HG03060 (cell line): Measurements from ENCODE around the gene ZNF516.
A peak's percentile ranks its signal among the peaks of the same experiment; 100 is the strongest.

Experiments
- ATAC-seq: cut with Tn5 transposase; IDR thresholded peaks from one replicate; pipeline ENCODE4 v1.9.1; 2021; ENCODE audit warnings: low read depth, moderate number of reproducible peaks; ENCODE audit not compliant: unreplicated experiment

Gene ZNF516

DNA sequence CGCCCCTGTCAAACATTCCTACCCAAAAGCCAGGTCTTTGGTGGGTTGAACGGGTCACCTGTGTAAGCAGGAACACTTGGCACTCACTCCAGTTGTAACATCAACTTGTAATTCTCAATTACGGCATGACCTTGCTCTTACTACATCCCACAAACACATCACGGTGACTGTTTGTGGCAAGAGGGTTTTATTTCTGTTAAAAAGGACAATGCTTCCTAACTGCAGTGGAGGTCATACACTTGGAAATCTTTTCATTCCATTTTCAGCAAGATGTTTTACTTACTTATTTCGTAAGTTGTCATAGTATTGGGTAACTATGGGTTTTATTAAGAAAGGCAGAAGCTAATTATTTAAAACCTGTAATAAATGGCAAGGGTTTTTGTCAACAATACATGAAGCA is 126.1 kb downstream of the ZNF516 start:
- ATAC-seq = no peak

DNA sequence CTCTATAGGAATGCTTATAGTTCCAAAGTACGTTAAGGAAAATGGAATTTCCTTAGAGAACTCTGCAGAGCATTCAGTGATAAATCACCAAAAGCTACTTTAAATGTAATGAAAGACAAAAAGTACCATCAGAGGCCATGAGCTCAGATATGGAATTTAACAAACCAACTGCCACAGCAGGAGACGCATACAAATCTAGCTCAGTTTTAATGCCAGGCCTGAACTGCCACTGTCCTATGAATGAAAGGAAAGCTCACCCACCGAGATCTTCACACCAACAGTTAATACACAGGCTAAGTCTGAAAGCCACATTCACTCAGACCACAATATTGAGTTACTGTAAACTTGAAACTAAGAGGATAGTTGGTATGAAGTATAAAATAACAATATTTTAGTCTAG is 126.8 kb downstream of the ZNF516 start:
- no peak for ATAC-seq

DNA sequence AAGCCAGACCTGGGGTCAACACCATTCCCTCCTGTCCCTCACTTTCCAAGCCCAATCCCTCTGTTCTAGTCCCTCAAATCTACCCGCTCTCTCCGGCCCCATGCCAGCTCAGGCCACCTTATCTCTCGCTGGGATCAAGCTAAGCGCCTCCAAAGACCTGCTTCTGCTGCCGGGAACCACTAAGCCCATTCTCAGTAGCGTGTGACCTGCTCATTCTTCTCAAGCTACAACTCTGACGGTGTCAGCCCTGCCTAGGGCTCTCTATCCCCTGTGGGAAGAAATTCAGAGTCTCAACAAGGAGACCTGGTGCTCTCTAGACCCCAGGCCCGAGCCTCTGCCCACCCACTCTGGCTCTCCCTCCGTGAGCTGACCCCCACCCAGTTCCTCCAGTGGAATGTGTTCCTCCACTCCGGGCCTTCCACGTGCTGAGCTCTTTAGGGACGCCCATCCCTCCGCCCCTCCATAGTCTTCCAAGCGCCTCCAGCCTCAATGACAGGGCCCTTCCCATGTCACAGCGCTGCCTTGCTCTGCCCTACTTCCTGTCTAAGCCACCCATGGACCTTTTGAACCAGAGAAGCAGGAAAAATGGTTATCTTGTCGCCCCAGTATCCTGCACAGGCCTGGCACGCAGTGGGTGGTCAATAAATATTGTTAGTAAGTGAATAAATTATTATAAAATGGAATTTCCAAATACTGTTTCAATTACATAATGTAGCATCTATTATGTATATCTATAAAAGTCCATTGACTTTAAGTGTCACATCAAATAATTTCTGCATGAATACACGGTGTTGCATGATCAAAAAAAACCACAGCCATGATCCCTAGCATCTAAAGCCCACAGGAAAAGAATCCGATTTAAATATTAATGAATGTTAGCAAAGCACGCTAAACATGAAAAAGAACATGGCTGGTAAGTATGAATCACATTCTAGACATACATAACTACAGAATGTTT is 127.6 kb downstream of the ZNF516 start:
- ATAC-seq = no peak

DNA sequence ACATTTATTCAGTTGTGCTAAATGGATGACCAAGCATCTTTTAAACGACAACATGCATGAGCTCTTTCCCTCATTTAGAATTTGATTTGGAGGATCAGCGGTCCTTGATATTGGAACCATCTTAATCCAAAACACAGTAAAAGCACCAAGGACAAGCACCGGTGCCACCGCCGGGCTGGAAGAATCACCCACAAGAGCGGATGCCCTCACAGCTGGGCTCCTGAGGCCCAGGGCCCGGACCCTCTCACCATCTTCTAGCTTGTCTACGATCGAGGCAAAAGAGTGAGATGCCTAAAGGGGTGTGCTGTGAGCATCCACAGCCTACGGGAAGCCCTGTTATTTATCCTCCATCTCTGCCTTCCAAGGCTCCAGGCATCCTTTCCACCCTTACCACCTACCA is 129.5 kb downstream of the ZNF516 start:
- ATAC-seq = no peak

DNA sequence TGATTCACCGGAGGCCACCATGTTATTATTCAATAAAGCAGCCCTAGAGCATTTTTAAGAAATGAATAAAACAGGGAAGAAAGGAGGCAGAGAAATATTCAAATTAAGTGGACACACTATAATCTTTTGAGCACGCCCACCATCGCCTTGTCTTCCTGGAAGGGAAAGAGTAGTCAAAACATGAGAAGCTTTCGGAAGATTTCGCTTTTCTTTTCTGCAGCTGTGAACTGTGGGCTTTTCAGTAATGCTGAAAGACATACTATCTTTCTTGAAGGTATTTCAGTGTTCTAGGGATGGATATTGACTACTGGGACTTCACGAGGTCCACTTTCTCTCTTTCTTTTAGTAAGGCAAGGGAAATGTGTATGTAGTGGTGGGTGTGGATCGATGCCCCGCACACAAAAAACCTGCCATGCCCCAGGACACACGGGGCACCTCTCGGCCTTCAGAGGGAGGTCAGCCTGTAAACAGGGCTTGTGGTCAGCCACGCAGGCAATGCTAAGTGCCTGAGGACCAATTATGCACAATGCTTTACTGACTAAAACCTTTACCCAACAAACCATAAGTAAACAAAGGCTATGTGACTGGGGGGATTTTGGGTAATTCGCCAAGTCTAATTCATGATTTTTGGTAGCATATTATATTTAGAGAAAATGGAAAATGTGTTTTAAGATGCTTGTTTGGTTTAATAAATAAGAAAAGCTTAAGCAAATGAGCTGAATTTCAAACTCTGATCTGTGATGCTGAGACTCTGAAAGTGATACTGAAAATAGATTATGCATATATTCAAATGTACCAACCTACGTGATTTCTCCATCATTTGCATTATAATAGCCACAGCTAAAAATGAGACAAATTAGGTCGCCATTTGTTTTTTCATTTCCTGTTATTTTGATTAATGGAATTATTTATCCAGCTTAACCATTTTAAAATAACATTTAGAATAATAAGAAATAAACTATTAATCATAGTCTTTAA is 130.5 kb downstream of the ZNF516 start:
- ATAC-seq = peak; percentile 61

DNA sequence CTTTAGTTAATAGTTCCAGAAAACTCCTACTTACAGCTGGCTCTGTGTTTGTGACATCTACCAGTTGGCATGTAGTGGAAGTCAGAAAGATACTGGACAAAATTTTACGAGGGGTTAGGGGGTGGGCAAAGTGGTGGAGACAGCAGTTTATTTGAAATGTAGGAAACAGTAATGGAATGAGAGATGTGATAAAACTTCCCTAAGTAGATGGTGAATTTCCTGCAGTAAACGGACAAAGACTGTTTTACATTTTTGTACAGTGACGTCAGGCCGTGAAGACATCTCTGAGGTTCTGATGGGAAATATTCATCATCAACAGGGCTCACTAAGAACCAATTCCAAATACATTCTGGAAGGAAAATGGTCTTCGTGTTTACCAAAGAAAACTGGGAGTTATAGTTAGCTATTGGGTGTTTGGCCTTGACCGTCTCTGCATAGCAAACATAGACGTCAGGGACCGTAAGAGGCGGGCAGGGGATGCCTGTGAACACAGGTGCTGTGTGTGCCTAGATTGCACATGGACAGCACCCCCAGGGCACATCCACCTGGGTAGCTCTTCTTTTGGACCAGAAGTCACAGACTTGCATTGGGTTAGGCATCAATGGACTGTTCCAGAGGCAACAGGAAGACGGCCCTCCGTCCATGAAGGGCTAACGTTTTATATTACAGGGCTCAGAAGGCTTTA is 131.5 kb downstream of the ZNF516 start:
- no peak for ATAC-seq

DNA sequence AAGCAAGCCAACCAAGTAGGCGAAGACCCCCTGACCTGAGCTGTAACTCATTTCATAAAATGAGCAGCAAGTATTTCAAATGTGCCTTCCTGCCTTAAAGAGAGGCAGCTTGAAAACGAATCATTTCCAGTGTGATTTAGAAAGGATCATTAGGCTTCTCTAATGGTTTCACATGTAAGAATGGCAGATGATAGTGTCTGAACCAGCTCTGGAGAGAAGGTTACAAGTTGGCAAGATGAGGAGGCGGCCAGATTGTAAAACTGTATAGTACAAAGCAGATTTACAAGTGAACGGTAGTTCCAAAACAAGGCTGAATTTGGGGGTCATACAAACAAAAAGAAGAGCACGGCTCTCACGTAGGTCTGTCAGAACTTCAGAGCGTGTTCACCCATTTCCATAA is 132.4 kb downstream of the ZNF516 start:
- no peak for ATAC-seq

DNA sequence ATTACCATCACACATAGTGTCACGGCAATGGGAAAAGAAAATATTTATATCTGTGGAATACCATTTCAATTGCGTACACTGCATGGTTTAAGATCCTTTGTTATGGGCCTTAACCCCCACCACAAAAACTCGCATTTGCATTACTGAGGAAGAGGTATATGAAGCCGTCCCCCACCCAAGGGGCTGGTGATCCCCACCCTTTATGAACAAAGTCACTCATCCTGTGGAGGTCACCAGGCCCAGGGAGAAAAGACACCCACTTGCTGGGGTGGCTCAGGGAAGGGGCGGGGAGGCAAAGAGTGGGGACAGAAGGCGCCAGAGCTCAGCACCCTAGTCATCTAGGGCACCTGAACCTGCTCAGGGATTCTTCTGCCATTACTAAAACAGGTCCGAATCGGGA is 133.8 kb downstream of the ZNF516 start:
- no peak for ATAC-seq

DNA sequence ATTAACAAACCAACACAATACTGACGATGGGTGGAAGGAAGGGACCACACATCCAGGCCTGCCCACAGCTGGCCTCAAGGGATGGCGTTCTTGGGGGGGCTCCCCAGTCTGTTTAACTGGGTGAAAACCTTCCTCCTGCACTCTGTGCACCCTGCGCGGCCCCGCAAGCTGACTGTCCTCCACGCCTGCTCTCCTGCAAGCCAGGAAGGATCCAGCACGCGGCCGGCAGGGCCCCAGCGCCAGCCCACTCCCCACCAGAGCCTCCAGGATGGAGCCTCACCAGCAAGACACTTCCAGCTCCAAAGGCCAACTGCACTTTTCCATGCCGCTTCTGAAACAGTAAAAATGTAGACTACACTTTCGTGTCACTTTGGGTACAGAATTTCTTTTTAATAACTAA is 135.1 kb downstream of the ZNF516 start:
- ATAC-seq = no peak

DNA sequence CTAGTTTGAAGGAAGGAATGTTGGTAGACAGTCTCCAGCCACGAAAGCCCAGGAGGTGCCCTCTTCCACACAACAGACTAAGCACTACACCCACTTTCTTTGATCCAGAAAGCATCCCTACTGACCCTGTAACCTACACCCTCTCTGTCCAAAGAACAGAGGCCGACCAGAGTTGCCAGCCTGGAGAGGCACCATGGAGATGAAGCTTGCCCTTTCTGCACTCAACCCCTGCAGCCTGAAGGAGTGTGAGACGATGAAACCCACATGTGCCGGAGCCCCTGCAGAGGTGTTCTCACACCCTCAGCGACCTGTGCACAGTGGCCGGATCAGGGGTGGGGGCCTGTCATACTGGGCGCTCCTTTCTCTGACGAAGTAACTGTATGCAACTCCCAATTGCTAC is 136.3 kb downstream of the ZNF516 start:
- ATAC-seq = no peak

DNA sequence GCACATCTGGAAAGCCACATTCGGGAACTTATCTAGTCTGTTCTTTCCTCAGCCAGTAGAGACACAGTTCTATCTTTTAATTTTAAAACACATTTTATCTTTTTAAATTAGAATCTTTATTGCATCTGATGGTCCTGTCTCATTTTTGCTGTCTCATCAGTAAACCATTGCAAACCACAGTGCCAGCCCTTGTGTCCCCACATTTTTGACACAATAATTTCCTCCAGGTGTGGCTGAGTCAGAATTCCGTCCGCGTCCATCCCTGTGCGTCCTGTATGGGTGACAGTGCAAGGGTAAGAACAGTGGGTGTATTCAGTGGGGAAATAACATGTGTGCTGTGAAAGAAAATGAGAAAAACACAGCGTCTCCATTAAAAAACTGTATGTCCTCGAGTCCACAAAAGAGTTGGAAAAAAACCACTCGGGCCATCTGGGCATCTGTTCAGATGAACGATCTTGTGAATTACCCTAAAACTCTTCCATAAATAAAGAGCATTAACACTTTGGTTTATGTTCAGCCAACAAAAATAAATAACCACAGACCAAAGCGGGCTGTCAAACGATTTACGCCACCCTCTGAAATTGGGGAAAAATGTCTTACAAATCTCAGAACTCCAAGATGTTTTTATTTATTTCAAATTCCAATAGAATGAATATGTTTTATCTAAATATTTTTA is 137.3 kb downstream of the ZNF516 start:
- no peak for ATAC-seq

DNA sequence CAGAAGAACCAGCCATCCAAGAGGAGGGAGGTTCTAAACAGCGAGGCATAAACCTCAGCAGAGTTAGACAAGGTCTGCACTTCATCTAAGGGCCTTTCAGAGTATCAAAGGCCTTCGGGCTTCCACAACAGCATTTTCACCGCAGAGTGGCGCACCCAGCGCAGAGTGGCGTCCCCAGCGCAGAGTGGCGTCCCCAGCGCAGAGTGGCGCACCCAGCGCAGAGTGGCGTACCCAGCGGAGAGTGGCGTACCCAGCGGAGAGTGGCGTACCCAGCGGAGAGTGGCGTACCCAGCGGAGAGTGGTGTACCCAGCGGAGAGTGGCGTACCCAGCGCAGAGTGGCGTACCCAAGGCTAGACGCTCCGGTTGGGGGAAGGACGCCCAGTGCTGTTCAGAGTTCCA is 137.9 kb downstream of the ZNF516 start:
- ATAC-seq = no peak

DNA sequence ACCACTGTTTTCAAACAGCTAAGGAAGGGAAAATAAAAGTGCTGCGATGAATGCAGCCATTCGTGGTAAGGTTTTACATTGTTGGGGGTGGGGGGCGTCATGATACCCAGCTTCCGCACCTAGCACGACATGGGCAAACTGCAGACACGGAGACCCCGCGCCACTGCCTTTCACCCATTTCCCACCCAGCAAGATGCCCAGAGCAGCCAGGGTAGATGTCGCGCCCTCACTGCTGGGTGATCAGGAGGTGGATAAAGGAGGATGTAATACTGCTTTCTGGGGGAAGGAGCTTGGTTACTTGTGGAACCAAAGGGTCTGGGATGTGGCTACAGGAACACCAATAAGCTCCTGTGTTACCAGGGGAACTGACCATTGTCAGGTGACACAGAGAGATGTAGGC is 138.4 kb downstream of the ZNF516 start:
- ATAC-seq = no peak

DNA sequence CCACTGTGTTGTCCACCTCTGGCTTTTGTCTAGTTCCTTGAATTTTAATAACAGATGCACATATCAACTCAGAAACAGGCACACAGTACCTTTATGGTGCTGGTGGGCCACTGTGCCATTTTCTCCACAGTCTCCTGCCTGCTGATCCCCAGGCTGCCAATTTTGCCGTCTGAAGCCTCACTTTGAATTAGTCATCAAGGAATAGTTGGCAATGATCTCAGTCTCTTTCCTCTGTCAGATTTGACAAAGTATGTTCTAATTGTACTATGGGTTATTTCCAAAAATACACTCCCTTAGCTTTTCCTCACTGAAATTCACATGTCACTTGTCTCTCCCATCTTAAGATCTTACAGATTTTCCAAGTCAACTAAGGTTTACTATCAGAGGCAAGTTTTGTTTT is 140.7 kb downstream of the ZNF516 start:
- ATAC-seq = no peak

DNA sequence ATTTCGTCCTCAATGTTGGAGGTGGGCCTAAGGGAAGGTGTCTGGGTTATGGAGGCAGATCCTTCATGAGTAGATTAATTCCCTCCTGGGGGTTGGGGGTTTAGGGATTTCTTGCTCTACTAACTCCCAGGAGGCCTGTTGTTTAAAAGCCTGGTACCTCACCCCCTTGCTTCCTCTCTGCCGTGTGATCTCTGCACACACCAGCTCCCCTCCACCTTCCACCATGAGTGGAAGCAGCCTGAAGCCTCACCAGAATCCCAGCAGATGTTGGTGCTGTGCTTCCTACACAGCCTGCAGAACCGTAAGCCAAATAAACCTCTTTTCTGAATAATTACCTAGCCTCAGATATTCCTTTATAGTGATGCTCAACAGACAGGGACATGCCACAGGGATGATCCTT is 141.5 kb downstream of the ZNF516 start:
- ATAC-seq = no peak

DNA sequence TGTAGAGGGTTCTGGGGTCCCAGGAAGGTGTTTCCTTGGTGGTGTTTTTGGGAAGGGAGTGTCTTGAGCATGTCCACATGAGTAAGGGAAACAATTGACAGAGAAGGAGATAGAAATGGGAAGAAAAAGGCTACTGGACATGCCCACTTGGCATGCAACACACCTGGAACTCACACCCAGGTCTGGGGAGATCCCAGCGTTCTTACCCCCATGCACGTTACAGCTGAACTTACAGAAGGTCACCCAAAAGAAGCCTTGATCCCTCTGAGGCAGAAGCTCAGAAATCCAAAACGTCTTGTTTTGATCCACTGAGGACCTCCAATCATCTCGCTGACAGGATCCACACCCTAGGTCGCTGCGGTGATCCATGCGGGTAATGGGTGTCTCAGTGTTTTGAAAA is 142.0 kb downstream of the ZNF516 start:
- ATAC-seq = no peak

DNA sequence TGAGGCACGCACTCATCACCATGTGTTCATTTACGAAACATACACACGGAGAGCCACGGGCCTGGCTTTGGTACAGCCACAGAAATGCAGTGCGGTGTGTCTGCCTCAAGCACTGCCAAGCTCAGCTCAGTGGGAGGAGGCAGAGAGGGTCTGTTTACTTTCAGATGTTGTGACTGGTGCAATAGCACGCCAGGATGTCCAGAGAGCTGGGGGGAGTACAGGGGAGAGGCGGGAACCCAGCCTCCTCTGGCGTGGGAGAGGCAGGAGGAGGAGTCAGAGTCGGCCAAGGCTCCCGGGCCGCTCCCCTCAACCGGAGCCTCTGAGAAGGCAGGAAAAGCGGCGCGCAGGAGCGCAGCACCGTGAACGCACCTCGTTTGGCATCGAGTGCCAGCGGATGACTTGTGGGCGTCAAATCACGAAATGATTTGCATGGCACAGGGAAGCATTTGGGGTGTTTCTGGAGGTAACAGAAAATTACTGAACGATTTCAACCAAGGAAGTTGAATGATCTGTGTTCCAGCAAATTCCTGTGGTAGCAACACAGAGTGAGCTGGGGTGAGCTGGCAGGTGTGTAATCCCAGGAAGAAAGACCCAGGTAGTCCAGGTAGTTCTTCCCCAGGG is 143.0 kb downstream of the ZNF516 start:
- no peak for ATAC-seq

DNA sequence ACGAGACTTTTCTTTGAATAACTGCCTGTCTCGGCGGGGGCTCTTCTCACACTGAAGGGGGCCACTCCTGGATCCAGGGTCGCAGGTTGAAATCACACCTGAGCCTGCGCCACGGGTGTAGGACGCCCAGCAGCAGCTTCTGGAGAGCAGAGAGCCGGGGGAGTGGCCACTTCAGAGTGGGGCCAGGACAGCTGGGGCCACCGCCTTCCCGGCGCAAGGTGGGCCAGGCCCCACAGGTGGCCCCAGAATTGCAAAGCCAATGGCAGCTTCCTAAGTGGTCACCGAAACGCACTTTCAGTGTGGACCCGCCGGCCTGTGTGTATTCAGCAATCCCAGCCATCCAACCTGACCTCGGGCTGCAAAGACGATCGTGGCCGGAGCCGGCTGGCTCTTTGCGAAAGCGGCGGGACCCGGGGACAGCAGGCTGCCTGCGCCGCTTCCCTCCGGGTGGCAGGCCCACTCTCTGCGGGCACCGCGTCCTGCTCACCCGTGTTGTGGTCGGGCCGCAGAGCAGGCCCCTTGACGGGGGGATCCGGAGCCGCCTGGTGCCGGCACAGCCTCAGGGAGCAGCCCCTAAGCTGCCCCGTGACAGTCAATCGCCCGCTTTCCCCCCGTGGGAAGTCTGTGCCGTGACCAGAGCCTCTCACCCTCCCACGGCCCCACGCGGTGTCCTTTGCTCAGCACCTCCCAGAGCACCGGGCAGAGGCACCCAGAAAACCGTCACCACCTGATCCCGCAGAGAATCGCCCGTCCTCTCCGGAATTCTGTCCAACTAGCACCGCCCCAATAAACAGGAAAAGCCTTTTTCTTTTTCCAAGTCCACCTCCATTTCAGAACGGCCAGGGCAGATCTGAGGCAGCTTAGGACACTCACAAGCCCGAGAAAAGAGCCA is 144.7 kb downstream of the ZNF516 start:
- no peak for ATAC-seq
